MM.1S (cell line): ENCODE measurements around the gene APRT.

ENCODE experiments used
- DNase-seq: peaks from one replicate; pipeline ENCODE4 v3.0.0-alpha.2; 2015
- H2AFZ ChIP-seq: fragments of 300-600 bp; sonication (generic); 2 replicates; pipeline ENCODE4 v1.6.0; 2016; ENCODE audit warnings: antibody characterized with exemption, low read length
- H3F3A ChIP-seq: fragments of 300-600 bp; sonication (generic); 2 replicates; pipeline ENCODE4 v1.6.1; 2016; ENCODE audit warnings: mild to moderate bottlenecking, antibody characterized with exemption, low read length, moderate library complexity, mixed read lengths; ENCODE audit not compliant: insufficient read depth
- H3K27ac ChIP-seq: fragments of 300-600 bp; sonication (generic); 2 replicates; pipeline ENCODE4 v1.5.1; 2016; ENCODE audit warnings: mild to moderate bottlenecking, low read length
- H3K27me3 ChIP-seq: fragments of 300-600 bp; sonication (generic); replicated peaks from 2 replicates; pipeline ENCODE4 v1.6.0; 2016; ENCODE audit warnings: low read length; ENCODE audit not compliant: insufficient read depth
- H3K36me3 ChIP-seq: fragments of 300-600 bp; sonication (generic); replicated peaks from 2 replicates; pipeline ENCODE4 v1.6.1; 2016; ENCODE audit warnings: mild to moderate bottlenecking, low read length, mixed read lengths; ENCODE audit not compliant: insufficient read depth
- H3K4me1 ChIP-seq: fragments of 300-600 bp; sonication (generic); 2 replicates; pipeline ENCODE4 v1.6.1; 2016; ENCODE audit warnings: low read length, mixed read lengths
- H3K4me2 ChIP-seq: fragments of 300-600 bp; sonication (generic); 2 replicates; pipeline ENCODE4 v1.6.0; 2016; ENCODE audit warnings: low read depth, low read length
- H3K4me3 ChIP-seq: fragments of 300-600 bp; sonication (generic); 2 replicates; pipeline ENCODE4 v1.5.1; 2016; ENCODE audit warnings: low read length, mixed read lengths
- H3K79me2 ChIP-seq: fragments of 300-600 bp; sonication (generic); 2 replicates; pipeline ENCODE4 v1.6.1; 2016; ENCODE audit warnings: mixed run types, low read length, mixed read lengths
- H3K9ac ChIP-seq: fragments of 300-600 bp; sonication (generic); 2 replicates; pipeline ENCODE4 v1.6.1; 2016; ENCODE audit warnings: low read length, mixed read lengths
- H3K9me2 ChIP-seq: fragments of 300-600 bp; sonication (generic); replicated peaks from 2 replicates; pipeline ENCODE4 v1.6.1; 2016; ENCODE audit warnings: mild to moderate bottlenecking, low read length, mixed read lengths; ENCODE audit not compliant: insufficient read depth
- H3K9me3 ChIP-seq: fragments of 300-600 bp; sonication (generic); replicated peaks from 2 replicates; pipeline ENCODE4 v1.6.1; 2016; ENCODE audit warnings: mild to moderate bottlenecking, low read length, mixed read lengths; ENCODE audit not compliant: insufficient read depth
- H4K20me1 ChIP-seq: fragments of 300-600 bp; sonication (generic); 2 replicates; pipeline ENCODE4 v1.6.1; 2016; ENCODE audit warnings: mild to moderate bottlenecking, low read length, moderate library complexity, mixed read lengths; ENCODE audit not compliant: insufficient read depth
- CTCF ChIP-seq: fragments of 300-600 bp; sonication (generic); IDR thresholded peaks from 2 replicates; pipeline ENCODE4 v1.5.1; 2016; ENCODE audit warnings: antibody characterized with exemption, low read length, mixed read lengths
- EZH2 ChIP-seq: fragments of 300-600 bp; sonication (generic); optimal IDR thresholded peaks from 2 replicates; pipeline ENCODE3; 2017; ENCODE audit warnings: low read depth, mild to moderate bottlenecking, antibody characterized with exemption, low read length, mixed read lengths
- EZH2phosphoT487 ChIP-seq: fragments of 300-600 bp; sonication (generic); IDR thresholded peaks from 2 replicates; pipeline ENCODE4 v1.6.1; 2018; ENCODE audit warnings: antibody characterized with exemption, low read length

APRT gene

GRCh38 chr16:88760424-88761142 lies 51.1 kb downstream of the APRT start:
- Histone ChIP-seq H3K4me1 (no peaks in the 10 kb centered on the region), H3K27me3 (no peaks in the 10 kb centered on the region), H3K4me2 (no peak overlapping the region), H3K4me3 (no peak overlapping the region), H3K79me2 (peaks cover 92% of the 10 kb centered on the region), H3K9ac (no peak overlapping the region), H4K20me1 (peaks cover 8% of the 10 kb centered on the region), H3K9me2 (no peaks in the 10 kb centered on the region), H3F3A (no peaks in the 10 kb centered on the region), H2AFZ (no peak overlapping the region), H3K36me3 (no peaks in the 10 kb centered on the region), H3K27ac (no peak overlapping the region), H3K9me3 (no peaks in the 10 kb centered on the region)
- no peak for DNase-seq
- no peak for TF ChIP-seq CTCF
- no peak for TF ChIP-seq EZH2
- TF ChIP-seq EZH2phosphoT487, result no peak

GRCh38 chr16:88759976-88760350 lies 51.8 kb downstream of the APRT start:
- no peak overlapping the region for H3K4me2 ChIP-seq
- H3K79me2 ChIP-seq, result peaks cover 93% of the 10 kb centered on the region
- peaks cover 5% of the 10 kb centered on the region; the same call in 1 of the 2 replicates for H4K20me1 ChIP-seq

More at GRCh38 chr16:88759976-88760350, 51.8 kb downstream of the APRT start:
- Histone ChIP-seq H3K27me3 (no peaks in the 10 kb centered on the region), H2AFZ (no peak overlapping the region), H3K9me2 (no peaks in the 10 kb centered on the region), H3K4me1 (no peaks in the 10 kb centered on the region), H3K9ac (no peak overlapping the region), H3K4me3 (no peak overlapping the region), H3K9me3 (no peaks in the 10 kb centered on the region), H3K36me3 (no peaks in the 10 kb centered on the region), H3F3A (no peaks in the 10 kb centered on the region), H3K27ac (no peak overlapping the region)
- DNase-seq, result no peak
- no peak for TF ChIP-seq EZH2phosphoT487
- TF ChIP-seq CTCF, result no peak
- no peak for TF ChIP-seq EZH2
